ENCODE results near the gene LSG1.

DNA sequence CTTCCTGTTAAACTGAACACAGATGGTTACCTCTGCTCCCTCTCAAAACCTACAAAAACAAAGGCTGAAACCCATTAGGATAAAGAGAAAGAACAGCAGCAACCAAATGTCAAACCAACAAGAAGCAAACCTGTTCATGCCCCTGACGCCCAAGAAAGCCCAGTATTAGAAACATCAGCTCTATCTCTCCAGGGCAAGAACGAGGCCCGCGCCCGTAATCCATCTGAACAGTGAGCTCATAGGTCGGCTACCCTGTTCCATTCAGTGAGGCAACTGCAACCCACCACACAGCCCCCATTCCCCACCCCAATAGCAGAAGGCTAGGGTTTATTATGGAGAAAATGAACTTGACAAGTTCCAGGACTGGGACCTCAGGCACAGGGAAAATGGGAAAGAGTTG lies 10.0 kb downstream of the LSG1 start:
- no peak for TF ChIP-seq CBFB (CRISPR knock-in tag; IDR thresholded peaks at IDR 0.05; ENCODE audit: low read depth)
- TF ChIP-seq, protein P1, sequence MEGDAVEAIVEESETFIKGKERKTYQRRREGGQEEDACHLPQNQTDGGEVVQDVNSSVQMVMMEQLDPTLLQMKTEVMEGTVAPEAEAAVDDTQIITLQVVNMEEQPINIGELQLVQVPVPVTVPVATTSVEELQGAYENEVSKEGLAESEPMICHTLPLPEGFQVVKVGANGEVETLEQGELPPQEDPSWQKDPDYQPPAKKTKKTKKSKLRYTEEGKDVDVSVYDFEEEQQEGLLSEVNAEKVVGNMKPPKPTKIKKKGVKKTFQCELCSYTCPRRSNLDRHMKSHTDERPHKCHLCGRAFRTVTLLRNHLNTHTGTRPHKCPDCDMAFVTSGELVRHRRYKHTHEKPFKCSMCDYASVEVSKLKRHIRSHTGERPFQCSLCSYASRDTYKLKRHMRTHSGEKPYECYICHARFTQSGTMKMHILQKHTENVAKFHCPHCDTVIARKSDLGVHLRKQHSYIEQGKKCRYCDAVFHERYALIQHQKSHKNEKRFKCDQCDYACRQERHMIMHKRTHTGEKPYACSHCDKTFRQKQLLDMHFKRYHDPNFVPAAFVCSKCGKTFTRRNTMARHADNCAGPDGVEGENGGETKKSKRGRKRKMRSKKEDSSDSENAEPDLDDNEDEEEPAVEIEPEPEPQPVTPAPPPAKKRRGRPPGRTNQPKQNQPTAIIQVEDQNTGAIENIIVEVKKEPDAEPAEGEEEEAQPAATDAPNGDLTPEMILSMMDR (IDR thresholded peaks at IDR 0.05), result no peak
- TF ChIP-seq ATF1 (CRISPR knock-in tag; IDR thresholded peaks at IDR 0.05), result no peak
- TF ChIP-seq JUN (CRISPR knock-in tag; IDR thresholded peaks at IDR 0.05), result no peak
- TF ChIP-seq KAT7 (CRISPR knock-in tag; IDR thresholded peaks at IDR 0.05; ENCODE audit: borderline replicate concordance), result no peak
- TF ChIP-seq, protein P2, sequence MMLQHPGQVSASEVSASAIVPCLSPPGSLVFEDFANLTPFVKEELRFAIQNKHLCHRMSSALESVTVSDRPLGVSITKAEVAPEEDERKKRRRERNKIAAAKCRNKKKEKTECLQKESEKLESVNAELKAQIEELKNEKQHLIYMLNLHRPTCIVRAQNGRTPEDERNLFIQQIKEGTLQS (CRISPR knock-in tag; conservative IDR thresholded peaks at IDR 0.05), result no peak
- TF ChIP-seq IRF2 (CRISPR knock-in tag; IDR thresholded peaks at IDR 0.05; ENCODE audit: borderline replicate concordance, low read depth), result no peak
- TF ChIP-seq, protein P3, sequence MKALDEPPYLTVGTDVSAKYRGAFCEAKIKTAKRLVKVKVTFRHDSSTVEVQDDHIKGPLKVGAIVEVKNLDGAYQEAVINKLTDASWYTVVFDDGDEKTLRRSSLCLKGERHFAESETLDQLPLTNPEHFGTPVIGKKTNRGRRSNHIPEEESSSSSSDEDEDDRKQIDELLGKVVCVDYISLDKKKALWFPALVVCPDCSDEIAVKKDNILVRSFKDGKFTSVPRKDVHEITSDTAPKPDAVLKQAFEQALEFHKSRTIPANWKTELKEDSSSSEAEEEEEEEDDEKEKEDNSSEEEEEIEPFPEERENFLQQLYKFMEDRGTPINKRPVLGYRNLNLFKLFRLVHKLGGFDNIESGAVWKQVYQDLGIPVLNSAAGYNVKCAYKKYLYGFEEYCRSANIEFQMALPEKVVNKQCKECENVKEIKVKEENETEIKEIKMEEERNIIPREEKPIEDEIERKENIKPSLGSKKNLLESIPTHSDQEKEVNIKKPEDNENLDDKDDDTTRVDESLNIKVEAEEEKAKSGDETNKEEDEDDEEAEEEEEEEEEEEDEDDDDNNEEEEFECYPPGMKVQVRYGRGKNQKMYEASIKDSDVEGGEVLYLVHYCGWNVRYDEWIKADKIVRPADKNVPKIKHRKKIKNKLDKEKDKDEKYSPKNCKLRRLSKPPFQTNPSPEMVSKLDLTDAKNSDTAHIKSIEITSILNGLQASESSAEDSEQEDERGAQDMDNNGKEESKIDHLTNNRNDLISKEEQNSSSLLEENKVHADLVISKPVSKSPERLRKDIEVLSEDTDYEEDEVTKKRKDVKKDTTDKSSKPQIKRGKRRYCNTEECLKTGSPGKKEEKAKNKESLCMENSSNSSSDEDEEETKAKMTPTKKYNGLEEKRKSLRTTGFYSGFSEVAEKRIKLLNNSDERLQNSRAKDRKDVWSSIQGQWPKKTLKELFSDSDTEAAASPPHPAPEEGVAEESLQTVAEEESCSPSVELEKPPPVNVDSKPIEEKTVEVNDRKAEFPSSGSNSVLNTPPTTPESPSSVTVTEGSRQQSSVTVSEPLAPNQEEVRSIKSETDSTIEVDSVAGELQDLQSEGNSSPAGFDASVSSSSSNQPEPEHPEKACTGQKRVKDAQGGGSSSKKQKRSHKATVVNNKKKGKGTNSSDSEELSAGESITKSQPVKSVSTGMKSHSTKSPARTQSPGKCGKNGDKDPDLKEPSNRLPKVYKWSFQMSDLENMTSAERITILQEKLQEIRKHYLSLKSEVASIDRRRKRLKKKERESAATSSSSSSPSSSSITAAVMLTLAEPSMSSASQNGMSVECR (CRISPR knock-in tag; IDR thresholded peaks at IDR 0.05; ENCODE audit: borderline replicate concordance), result no peak
- TF ChIP-seq ZNF232 (CRISPR knock-in tag; IDR thresholded peaks at IDR 0.05), result no peak
- no peak for TF ChIP-seq ZNF138 (CRISPR knock-in tag; conservative IDR thresholded peaks at IDR 0.05)
